ENCODE measurements around the gene ZNF394. TPM values are rescaled to one million over a fixed set of nuclear protein-coding genes. Genes with fewer than 3 reads are reported as not detected.
"Not testable (repeated sequence)": the region's sequence is repeated elsewhere in the genome, so short reads cannot be mapped to it uniquely, and the experiment has no call there.

Gene ZNF394
- total and polyA plus RNA-seq, 2 experiments from 2014 or later: 21.9 to 32.0 TPM

- H3K36me3 ChIP-seq: peaks cover 14% of the 10 kb centered on the region
- H3K27ac ChIP-seq: no peak overlapping the region
- no peaks in the 10 kb centered on the region for H3K4me1 ChIP-seq (ENCODE audit: low read depth)
- no peak overlapping the region for H3K4me3 ChIP-seq
- no peaks in the 10 kb centered on the region for H3K9me3 ChIP-seq (ENCODE audit: low read depth)
- no peak for TF ChIP-seq CTCF (IDR thresholded peaks at IDR 0.05; ENCODE audit: low read depth, low read length)
- no peaks in the 10 kb centered on the region for H3K27me3 ChIP-seq
- DNase-seq (ENCODE audit: low read depth in 1 of 2, low spot score in 1 of 2): no peak
These were observed 21.3 kb upstream of the ZNF394 start for GRCh38 chr7:99521399-99521798.

GRCh38 chr7:99514050-99514449 is 14.0 kb upstream of the ZNF394 start:
- no peak overlapping the region for H3K27ac ChIP-seq
- no peaks in the 10 kb centered on the region for H3K4me1 ChIP-seq (ENCODE audit: low read depth)
- H3K36me3 ChIP-seq: peaks cover 18% of the 10 kb centered on the region
- no peaks in the 10 kb centered on the region for H3K9me3 ChIP-seq (ENCODE audit: low read depth)
- no peak overlapping the region for H3K4me3 ChIP-seq
- TF ChIP-seq CTCF (IDR thresholded peaks at IDR 0.05; ENCODE audit: low read depth, low read length): no peak
- DNase-seq (ENCODE audit: low read depth in 1 of 2, low spot score in 1 of 2): peak in 1 of 2 donors; percentile 50
- no peaks in the 10 kb centered on the region for H3K27me3 ChIP-seq

DNA sequence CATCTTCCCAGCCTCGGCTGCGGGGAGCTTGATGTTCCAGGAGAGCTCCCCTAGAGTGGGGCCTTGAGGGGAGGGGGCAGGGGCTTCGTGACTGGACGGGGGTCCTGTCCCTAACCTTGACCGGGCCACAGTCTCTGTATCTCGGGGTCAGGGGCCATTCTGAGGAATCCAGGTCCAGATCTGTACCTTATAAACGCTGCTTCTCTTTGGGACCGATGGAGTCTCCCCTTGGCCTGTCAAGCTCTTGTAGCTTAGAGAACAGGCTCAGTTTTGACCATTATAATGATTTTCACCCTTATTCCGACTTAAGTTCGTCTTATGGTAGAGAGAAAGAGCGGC is 5.2 kb upstream of the ZNF394 start:
- DNase-seq (ENCODE audit: low read depth in 1 of 2, low spot score in 1 of 2): peak in 1 of 2 donors; percentile 15
- H3K36me3 ChIP-seq: no peaks in the 10 kb centered on the region
- H3K4me3 ChIP-seq: peak overlapping the region; percentile 92
- peak overlapping the region; percentile 87 for H3K27ac ChIP-seq
- no peaks in the 10 kb centered on the region for H3K27me3 ChIP-seq
- no peaks in the 10 kb centered on the region for H3K9me3 ChIP-seq (ENCODE audit: low read depth)
- TF ChIP-seq CTCF (IDR thresholded peaks at IDR 0.05; ENCODE audit: low read depth, low read length): no peak
- peaks cover 17% of the 10 kb centered on the region for H3K4me1 ChIP-seq (ENCODE audit: low read depth)

DNA sequence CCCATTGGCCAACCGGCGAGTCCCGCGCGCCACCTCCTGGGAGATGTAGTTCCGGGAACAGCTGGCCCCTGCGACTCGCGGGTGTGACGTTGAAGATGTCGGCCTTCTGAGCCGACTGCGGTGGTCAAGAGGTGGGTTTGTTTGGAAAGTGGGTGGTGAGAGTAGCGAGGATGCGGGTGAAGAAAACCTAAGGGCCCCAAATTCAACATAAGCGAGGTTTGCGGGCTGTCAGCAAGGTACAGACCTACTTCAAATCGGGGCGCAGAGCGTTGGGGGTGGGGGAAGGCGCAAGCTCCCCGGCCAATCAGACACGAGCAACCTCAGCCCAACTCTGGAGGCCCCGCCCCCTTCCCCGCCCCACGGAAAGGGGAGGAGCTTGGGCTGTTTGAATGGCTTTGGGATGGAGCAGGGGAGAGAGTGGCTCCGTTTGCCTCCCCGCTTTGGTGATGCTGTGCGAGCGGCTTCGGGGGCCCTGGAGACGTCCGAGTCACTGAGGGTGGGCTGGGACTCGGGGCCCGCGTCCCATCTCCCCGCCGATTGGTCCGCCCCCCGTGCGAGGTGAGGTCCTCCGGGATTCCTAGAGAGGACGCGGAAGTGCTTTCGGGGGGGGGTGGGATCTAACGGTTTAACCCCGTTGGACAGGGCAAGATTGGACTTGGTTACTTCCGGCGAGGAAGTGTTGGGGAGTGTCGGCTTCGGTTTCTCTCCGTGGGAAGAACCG is 4.7 kb upstream of the ZNF394 start, which contains the start of gene ZKSCAN5:
TSS of gene ZKSCAN5 (plus strand) at position 60 of the 721 bp plus-strand sequence. CDS start 1,383 bp downstream, outside the sequence.
- peaks cover 17% of the 10 kb centered on the region for H3K4me1 ChIP-seq (ENCODE audit: low read depth)
- peak; percentile 93 to 99 for DNase-seq (ENCODE audit: low read depth in 1 of 2, low spot score in 1 of 2)
- no peaks in the 10 kb centered on the region for H3K27me3 ChIP-seq
- no peak for TF ChIP-seq CTCF (IDR thresholded peaks at IDR 0.05; ENCODE audit: low read depth, low read length)
- peak within 1 kb of the TSS; percentile 92 for H3K4me3 ChIP-seq
- H3K36me3 ChIP-seq: no peaks in the 10 kb centered on the region
- peak within 1 kb of the TSS; percentile 87 for H3K27ac ChIP-seq
- H3K9me3 ChIP-seq (ENCODE audit: low read depth): no peaks in the 10 kb centered on the region

GRCh38 chr7:99504281-99504602 is 4.2 kb upstream of the ZNF394 start:
- peak overlapping the region; percentile 87 for H3K27ac ChIP-seq
- H3K27me3 ChIP-seq: no peaks in the 10 kb centered on the region
- H3K9me3 ChIP-seq (ENCODE audit: low read depth): no peaks in the 10 kb centered on the region
- no peaks in the 10 kb centered on the region for H3K36me3 ChIP-seq
- TF ChIP-seq CTCF (IDR thresholded peaks at IDR 0.05; ENCODE audit: low read depth, low read length): no peak
- H3K4me3 ChIP-seq: peak overlapping the region; percentile 92
- peak in 1 of 2 donors; percentile 99 for DNase-seq (ENCODE audit: low read depth in 1 of 2, low spot score in 1 of 2)
- peaks cover 17% of the 10 kb centered on the region for H3K4me1 ChIP-seq (ENCODE audit: low read depth)

DNA sequence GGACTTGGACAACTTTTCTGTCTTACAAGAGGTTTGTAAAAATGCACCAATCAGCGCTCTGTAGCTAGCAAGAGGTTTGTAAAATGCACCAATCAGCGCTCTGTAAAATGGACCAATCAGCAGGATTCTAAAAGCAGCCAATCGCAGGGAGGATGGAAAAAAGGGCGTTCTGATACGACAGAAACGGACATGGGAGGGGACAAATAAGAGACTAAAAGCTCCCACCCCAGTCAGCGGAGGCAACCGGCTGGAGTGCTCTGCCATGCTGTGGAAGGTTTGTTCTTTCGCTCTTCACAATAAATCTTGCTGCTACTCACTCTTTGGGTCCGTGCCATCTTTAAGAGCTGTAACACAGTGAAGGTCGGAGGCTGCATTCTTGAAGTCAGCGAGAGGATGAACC is 1.2 kb upstream of the ZNF394 start:
- H3K9me3 ChIP-seq (ENCODE audit: low read depth); H3K36me3 ChIP-seq; H3K4me3 ChIP-seq; DNase-seq (ENCODE audit: low read depth in 1 of 2, low spot score in 1 of 2); H3K27ac ChIP-seq; H3K27me3 ChIP-seq: not testable (repeated sequence)
- H3K4me1 ChIP-seq (ENCODE audit: low read depth): peaks cover 14% of the 10 kb centered on the region

Measured in cardiac muscle cell (in vitro differentiated cells and primary cell).